Measurements from ENCODE around the gene MANBA.
"Not testable (repeated sequence)": the region's sequence is repeated elsewhere in the genome, so short reads cannot be mapped to it uniquely, and the experiment has no call there.

Gene MANBA

GRCh38 chr4:102717448-102718092, 43.2 kb downstream of the MANBA start:
- no peak for TF ChIP-seq CTCF (IDR thresholded peaks at IDR 0.05; ENCODE audit: extremely low read depth, insufficient read depth, missing control alignments)
- no peak for DNase-seq (ENCODE audit: low spot score)
- in situ Hi-C loops (cut with MboI; ENCODE audit: low pct_unique_long_range_greater_than_20kb, low sequenced_read_pairs, unreplicated experiment): no loop called here

- no peak for TF ChIP-seq CTCF (IDR thresholded peaks at IDR 0.05; ENCODE audit: extremely low read depth, insufficient read depth, missing control alignments)
- no peak for DNase-seq (ENCODE audit: low spot score)
- in situ Hi-C loops (cut with MboI; ENCODE audit: low pct_unique_long_range_greater_than_20kb, low sequenced_read_pairs, unreplicated experiment): no loop called here
These were observed 45.7 kb downstream of the MANBA start for GRCh38 chr4:102715057-102715456.

GRCh38 chr4:102713774-102714173, 47.0 kb downstream of the MANBA start:
- in situ Hi-C loops (cut with MboI; ENCODE audit: low pct_unique_long_range_greater_than_20kb, low sequenced_read_pairs, unreplicated experiment); DNase-seq (ENCODE audit: low spot score): not testable (repeated sequence)

GRCh38 chr4:102713096-102713495, 47.7 kb downstream of the MANBA start:
- no peak for TF ChIP-seq CTCF (IDR thresholded peaks at IDR 0.05; ENCODE audit: extremely low read depth, insufficient read depth, missing control alignments)
- in situ Hi-C loops (cut with MboI; ENCODE audit: low pct_unique_long_range_greater_than_20kb, low sequenced_read_pairs, unreplicated experiment): no loop called here
- no peak for DNase-seq (ENCODE audit: low spot score)

GRCh38 chr4:102710986-102711385, 49.8 kb downstream of the MANBA start:
- in situ Hi-C loops (cut with MboI; ENCODE audit: low pct_unique_long_range_greater_than_20kb, low sequenced_read_pairs, unreplicated experiment): no loop called here

GRCh38 chr4:102709060-102709459, 51.7 kb downstream of the MANBA start:
- DNase-seq (ENCODE audit: low spot score); in situ Hi-C loops (cut with MboI; ENCODE audit: low pct_unique_long_range_greater_than_20kb, low sequenced_read_pairs, unreplicated experiment): not testable (repeated sequence)

More at GRCh38 chr4:102710986-102711385, 49.8 kb downstream of the MANBA start:
- TF ChIP-seq CTCF (IDR thresholded peaks at IDR 0.05; ENCODE audit: extremely low read depth, insufficient read depth, missing control alignments): no peak
- DNase-seq (ENCODE audit: low spot score): no peak

- in situ Hi-C loops (cut with MboI; ENCODE audit: low pct_unique_long_range_greater_than_20kb, low sequenced_read_pairs, unreplicated experiment): no loop called here
- no peak for DNase-seq (ENCODE audit: low spot score)
- no peak for TF ChIP-seq CTCF (IDR thresholded peaks at IDR 0.05; ENCODE audit: extremely low read depth, insufficient read depth, missing control alignments)
These were observed 53.6 kb downstream of the MANBA start for GRCh38 chr4:102707150-102707549.
